ENCODE results near the gene NAALADL1.

Gene NAALADL1

DNA sequence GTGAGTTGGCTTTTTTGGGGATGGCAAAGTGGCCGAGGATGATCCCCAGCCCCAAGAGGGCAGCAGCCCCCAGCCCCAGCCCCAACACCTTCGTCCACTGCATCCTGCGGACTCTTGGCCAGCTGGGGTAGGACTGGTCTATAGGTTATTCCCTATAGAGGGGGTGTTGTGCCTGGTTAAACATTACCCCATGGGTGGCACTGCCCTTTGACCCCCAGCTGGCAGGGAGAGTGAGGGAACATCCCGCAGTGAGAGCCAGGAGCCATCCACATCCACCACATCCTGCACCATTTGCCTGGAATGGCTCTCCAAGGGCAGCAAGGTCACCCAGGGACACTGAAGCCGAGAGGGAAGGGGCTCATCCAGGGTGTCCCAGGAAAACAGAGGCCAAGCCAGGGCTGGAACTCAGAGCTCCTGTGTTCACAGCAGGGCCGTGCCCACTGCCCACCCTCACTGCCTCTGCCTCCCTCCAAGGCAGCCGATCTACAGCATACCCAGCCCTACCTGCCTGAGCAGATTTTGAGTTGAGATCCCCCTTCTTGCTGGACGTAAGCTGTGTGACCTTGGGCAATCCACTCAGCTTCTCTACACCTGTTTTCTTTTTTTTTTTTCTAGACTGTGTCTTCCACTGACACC, at the start of gene NAALADL1:
NAALADL1 (minus strand) TSS at position 135 of the 636 bp plus-strand sequence; CDS start at position 103, 32 bp downstream.
- DNase-seq: no peak

DNA sequence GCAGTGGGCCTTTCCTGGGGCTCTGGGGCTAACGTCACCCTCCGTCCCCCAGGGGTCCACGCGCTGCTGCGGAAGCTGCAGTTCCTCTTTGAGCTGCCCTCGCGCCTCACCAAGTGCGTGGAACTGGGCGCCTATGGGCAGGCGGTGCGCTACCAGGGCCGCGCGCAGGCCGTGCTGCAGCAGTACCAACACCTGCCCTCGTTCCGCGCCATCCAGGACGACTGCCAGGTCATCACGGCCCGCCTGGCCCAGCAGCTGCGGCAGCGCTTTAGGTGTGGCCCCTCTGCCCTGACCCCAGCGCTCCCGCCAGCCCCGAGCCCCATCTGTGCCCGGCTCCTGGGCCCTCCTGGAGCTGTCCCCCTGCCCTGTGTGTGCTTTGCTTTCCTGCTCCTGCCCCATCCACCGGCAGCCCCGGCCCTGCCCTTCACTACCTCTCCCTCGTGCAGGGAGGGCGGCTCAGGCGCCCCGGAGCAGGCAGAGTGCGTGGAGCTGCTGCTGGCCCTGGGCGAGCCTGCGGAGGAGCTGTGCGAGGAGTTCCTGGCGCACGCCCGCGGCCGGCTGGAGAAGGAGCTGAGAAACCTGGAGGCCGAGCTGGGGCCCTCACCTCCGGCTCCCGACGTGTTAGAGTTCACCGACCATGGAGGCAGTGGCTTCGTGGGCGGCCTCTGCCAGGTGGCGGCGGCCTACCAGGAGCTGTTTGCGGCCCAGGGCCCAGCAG, 49.6 kb upstream of the NAALADL1 start:
- no peak for DNase-seq

- no peak for DNase-seq
These were observed 48.7 kb upstream of the NAALADL1 start for GRCh38 chr11:65107078-65107477.

DNA sequence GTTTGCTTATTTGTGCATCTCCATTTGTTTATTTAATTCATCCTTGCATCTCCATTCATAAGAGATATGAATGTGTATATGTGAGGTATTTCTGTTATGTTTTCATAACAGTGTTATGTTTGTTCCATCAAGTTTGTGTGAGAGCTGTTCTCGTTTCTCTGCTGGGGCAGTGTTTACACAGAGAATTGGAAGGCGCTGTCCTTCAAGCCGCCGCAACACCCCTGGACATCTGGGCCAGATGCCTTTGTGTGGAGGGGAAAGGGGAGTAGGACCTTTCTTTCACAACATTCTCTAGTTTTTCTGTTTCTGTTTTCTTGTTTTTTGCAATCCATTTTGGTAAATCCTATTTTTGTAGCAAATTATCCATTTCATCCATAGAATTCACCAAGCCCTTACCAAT, 46.3 kb upstream of the NAALADL1 start:
- DNase-seq: no peak

GRCh38 chr11:65103476-65103875, 45.1 kb upstream of the NAALADL1 start:
- DNase-seq: no peak

DNA sequence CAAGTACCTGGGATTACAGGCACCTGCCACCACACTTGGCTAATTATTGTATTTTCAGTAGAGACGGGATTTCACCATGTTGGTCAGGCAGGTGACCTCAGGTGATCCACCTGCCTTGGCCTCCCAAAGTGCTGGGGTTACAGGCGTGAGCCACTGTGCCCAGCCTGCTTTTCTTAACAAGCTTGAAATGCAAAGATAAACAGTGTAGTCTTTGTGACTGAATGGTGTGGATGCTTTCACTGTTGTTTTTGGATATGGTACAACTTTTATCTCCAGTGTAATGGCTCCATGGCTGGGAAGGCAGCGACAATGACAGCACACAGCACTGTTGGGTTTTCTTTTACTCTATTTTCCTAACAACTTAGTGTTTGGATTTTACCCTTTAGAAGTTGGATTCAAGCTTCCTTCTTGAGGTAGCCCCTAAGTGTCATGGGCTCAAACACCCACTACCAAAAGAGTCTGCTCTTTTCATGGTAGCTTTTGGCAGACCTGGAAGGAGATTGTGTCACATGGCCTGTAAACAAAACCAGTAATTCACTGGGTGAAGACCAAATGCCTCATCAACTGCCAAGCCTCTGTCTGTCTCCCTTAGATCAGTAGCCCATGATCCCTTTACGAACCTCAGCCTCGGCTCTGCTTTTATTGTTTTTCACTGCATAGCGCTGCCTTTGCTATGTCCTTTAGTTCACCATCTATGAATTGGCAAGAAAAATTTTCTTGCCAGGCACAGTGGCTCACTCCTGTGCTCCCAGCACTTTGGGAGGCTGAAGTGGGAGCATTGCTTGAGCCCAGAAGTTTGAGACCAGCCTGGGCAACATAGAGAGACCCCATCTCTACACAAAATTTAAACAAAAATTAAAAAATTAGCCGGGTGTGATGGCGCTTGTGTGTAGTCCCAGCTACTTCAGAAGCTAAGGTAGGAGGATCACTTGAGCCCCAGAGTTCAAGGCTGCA, 44.1 kb upstream of the NAALADL1 start:
- DNase-seq: no peak

DNA sequence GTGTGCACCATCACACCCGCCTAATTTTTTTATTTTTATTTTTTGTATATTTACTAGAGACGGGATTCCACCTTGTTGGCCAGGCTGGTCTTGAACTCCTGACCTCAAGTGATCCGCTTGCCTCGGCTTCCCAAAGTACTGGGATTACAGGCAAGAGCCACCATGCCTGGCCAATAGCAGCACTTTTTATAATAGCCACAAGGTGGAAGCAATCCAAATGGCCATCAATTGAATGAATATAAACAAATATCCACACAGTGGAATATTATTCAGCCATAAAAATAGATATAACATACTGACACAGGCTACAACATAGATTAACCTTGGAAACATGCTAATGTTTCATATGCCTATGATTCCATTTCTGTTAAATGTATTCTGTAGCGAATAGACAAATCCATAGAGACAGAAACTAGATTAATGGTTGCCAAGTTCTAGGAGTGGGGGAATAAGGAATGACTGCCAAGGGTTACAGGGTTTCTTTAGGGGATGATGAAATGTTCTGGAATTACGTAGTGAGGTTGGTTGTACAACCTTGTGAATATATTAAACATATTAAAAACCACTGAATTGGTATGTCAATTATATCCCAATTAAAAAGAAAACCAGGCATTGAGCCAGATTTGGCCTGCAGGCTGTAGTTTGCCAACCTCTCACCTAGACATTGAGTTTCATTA, 42.5 kb upstream of the NAALADL1 start:
- DNase-seq: no peak

- DNase-seq: no peak
These were observed 38.6 kb upstream of the NAALADL1 start for GRCh38 chr11:65096926-65097325.

DNA sequence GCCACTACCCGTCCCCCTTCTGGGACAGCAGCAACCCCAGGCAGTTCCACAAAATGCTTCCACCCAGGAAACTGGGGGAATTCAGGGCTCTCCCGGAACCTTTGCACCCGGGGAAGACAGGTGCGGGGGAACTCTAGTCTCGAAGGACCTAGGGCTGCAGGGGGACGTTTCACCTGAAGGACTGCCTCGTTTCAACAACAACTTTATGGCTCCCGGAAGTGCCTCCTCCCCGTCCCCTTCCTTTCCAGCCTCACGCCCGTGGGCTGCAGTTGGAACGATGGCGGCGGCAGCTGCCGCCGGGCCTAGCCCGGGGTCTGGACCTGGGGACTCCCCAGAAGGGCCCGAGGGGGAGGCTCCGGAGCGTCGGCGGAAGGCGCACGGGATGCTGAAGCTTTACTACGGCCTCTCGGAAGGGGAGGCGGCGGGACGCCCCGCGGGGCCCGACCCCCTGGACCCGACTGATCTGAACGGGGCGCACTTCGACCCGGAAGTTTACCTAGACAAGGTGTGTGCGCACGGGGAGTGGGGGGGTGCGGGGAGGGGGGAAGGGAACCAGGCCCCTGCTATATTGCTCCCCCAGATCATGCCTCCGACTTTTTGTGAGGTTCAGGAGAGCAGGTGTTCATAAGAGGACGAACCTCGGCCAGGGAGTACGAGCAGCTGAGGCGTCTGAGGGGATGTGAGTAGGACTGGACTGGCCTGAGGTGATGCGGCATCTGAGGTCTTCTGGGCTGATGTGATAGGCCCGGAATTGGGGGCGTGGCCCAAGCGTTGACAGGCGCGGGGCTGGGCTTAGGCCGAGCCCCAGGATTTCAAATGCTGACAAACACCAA, 37.8 kb upstream of the NAALADL1 start, which contains the start of gene VPS51:
VPS51 (plus strand) TSS at position 241 of the 833 bp plus-strand sequence; CDS start at position 278, 37 bp downstream.
- peak; percentile 84 for DNase-seq

DNA sequence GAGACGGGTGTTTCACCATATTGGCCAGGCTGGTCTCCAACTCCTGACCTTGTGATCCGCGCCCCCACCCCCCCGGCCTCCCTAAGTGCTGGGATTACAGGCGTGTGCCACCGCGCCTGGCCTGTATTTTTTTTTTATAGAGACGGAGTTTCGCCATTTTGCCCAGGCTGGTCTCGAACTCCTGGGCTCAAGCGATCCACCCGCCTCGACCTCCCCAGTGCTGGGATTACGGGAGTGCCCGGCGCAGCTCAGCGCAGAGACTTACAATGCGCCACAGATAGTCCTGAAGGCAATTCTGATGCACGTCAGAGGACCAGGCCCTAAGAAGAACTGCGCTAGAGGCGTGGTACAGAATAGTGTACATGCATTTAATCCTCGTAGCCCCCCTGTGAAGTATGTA, 37.1 kb upstream of the NAALADL1 start:
- DNase-seq: no peak

DNA sequence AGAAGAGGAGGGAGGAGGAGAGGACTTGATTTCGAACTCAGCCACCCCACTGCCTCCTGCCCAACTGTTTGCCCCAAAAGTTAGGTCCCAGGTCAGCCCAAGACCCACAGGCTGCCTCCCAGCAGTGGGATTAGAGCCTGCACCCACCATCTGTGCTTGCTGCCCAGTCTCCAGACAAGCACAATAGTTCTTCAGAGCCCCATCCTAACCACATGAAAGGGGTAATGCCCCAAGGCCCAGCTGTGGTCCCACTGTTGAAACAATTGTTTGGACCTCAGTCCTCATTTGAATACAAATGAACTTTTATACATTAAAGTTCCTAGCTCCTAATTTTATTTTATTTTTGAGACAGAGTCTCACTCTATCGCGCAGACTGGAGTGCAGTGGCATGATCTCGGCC, 32.3 kb upstream of the NAALADL1 start:
- no peak for DNase-seq

DNA sequence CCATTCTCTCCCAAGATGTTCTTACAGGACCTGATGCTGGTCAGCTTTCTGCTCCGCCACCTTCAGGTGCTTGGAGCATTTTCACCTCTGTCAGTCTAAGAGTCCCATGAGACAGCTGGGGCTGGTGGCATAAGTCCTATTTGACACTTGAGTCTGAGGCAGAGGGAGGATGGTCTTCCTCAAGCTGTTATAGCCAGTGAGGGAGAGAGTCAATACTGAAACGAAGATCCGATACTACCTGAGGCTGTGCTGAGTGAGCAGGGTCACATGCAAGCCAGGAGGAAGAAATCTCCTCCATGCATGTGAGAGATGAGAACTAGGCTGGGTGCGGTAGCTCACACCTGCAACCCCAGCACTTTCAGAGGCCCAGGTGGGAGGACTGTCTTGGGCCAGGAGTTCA, 31.3 kb upstream of the NAALADL1 start:
- DNase-seq: no peak

DNA sequence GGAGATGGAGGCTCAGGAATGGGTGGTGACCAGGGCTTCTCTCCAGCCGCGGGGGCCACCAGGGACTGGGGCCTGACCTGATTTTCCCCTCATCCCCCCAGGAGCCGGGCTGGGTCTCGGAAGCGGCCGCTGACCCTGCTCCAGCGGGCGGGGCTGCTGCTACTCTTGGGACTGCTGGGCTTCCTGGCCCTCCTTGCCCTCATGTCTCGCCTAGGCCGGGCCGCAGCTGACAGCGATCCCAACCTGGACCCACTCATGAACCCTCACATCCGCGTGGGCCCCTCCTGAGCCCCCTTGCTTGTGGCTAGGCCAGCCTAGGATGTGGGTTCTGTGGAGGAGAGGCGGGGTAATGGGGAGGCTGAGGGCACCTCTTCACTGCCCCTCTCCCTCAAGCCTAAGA, 29.5 kb upstream of the NAALADL1 start:
- no peak for DNase-seq

- no peak for DNase-seq
These were observed 28.9 kb upstream of the NAALADL1 start for GRCh38 chr11:65087216-65087615.

DNA sequence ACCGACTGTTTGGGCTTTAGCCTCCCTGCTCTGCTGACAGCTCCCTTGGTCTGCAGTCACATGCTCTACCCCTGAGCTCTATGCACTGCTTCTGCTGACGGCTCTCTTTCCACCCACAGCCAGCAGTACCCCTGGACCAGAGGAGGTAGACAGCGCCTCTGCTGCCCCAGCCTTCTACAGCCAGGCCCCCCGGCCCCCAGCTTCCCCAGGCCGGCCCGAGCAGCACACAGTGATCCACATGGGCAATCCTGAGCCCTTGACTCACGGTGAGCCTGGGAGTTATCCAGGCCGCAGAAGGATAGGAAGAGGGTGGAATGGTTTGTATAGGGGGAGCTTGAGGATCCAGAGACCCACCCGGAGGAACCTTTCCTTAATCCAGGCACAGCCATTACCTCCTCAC, 28.5 kb upstream of the NAALADL1 start:
- no peak for DNase-seq

DNA sequence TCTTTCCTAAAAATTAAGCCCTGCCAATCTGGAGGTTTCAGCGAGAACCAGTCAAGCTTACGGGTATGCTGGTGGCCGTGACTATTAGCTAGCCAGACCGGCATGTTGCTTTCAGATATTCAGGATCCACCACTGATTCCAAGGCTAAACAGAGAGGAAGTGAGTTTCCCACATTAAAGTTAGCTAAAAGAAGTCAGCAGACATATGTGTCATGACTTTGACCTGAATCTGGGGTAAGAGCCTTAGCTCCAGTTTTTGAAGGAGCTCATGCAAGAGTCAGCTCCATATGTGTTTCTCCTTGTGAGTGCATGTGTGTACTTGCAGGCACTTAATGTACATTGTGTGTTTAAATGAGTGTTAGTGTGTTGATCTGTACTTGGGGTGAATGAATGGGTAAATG, 27.1 kb upstream of the NAALADL1 start:
- no peak for DNase-seq

DNA sequence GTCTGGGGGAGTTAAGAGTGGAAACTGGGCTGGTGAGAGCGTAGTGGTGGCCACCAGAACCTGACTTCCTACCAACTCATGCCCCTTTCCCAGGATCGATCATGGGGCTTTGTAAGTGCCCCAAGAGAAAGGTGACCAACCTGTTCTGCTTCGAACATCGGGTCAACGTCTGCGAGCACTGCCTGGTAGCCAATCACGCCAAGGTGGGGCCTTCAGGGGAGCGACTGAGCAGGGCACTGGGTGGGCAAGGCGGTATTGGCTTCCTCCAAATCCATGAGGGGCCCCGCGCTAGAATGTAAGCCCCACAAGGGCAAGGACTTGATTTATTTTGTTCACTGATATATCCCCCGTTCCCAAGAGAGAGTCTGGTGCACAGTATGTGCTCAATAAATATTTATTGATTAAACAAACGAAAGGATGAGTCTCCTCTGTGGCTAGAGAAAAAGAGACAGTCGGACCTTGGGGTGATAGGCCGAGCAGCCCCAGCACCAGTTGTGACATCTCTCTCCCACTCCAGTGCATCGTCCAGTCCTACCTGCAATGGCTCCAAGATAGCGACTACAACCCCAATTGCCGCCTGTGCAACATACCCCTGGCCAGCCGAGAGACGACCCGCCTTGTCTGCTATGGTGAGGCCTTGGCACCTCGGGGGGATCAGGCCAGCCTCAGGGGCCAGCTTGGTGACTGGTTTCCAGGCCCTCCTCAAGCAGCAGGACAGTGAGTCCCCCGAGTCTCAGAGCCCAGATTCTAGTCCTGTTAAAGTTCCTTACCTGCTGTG, 26.4 kb upstream of the NAALADL1 start:
- DNase-seq: no peak

GRCh38 chr11:65083834-65084597, 25.7 kb upstream of the NAALADL1 start, which contains the start of the genes CDCA5 and ZFPL1:
TSS of gene CDCA5 (minus strand) at chr11:65084040. CDS start at chr11:65083978, 62 bp downstream.
TSS of gene ZFPL1 (plus strand) at chr11:65084222. CDS start at chr11:65084699, 477 bp downstream.
- peak; percentile 94 for DNase-seq

- no peak for DNase-seq
These were observed 24.9 kb upstream of the NAALADL1 start for GRCh38 chr11:65083134-65083833.

Data from NCI-H226 (cell line).